Ishikawa (cell line): ENCODE results near the gene SLC35A1.

Experiments
- EP300 ChIP-seq: IDR thresholded peaks from 2 replicates; pipeline ENCODE4 v1.6.1; 2012; ENCODE audit warnings: borderline replicate concordance
- FOXM1 ChIP-seq: IDR thresholded peaks from 2 replicates; pipeline ENCODE4 v1.6.1; 2012; ENCODE audit warnings: low read depth, borderline replicate concordance
- MAX ChIP-seq: IDR thresholded peaks from 2 replicates; pipeline ENCODE4 v1.6.1; 2012
- TAF1 ChIP-seq: IDR thresholded peaks from 2 replicates; pipeline ENCODE4 v1.6.1; 2012; ENCODE audit warnings: low read depth, mild to moderate bottlenecking

DNA sequence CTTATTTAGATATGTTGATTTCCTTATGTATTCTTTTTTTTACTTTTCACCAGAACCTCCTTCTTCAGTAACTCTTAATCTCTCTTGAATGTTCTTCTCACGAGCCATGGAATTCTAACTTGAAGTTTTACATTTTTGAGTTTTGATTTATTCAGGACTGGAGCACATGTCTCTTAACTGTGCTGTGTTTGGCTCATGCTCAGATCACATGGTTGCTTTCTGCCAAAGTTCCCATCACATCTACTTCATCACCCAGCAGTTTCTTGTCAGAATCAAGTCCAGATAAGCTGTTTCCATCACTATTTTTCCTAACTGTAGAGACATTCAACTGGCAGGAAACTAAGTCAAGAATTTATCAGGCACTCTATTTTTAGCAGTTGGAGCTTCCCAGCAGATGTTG, 31.7 kb downstream of the SLC35A1 start:
- TF ChIP-seq FOXM1 (no peak), MAX (no peak), TAF1 (no peak), EP300 (no peak)
